CD14-positive monocyte (primary cell): Measurements from ENCODE around the gene C18orf63. TPM values are rescaled to one million over a fixed set of nuclear protein-coding genes. Genes with fewer than 3 reads are reported as not detected.

Experiments used
- DNase-seq, 3 donors: peaks; one replicate each; pipeline ENCODE4 v3.0.0-alpha.2; 2011 to 2022
- H2AFZ ChIP-seq: 2 replicates; pipeline ENCODE4 v1.6.0; 2012; ENCODE audit warnings: mild to moderate bottlenecking, low read depth, low read length, inconsistent platforms; ENCODE audit not compliant: insufficient read depth, poor library complexity, severe bottlenecking
- H3K27ac ChIP-seq, 2 donors: 1 replicate in 1 of 2; 2 replicates in 1 of 2; pipeline ENCODE4 v1.5.1; 2012 to 2013; ENCODE audit warnings: low read length in 2 of 2, control low read depth in 1 of 2, inconsistent platforms in 1 of 2, low read depth in 1 of 2, mild to moderate bottlenecking in 1 of 2
- H3K27me3 ChIP-seq, 2 donors: one replicate each; pipeline versions ENCODE4 v1.6.0 to v1.6.1; 2011 to 2013; ENCODE audit warnings: low read length in 2 of 2; ENCODE audit not compliant: control insufficient read depth in 2 of 2, insufficient read depth in 2 of 2
- H3K36me3 ChIP-seq, 2 donors: replicated peaks in 1 of 2; 1 replicate in 1 of 2; 2 replicates in 1 of 2; pipeline versions ENCODE4 v1.5.1 to v1.6.1; 2012 to 2013; ENCODE audit warnings: low read length in 2 of 2, control low read depth in 1 of 2, inconsistent platforms in 1 of 2, mild to moderate bottlenecking in 1 of 2; ENCODE audit not compliant: insufficient read depth in 2 of 2, control insufficient read depth in 1 of 2
- H3K4me1 ChIP-seq, 2 donors: 1 replicate in 1 of 2; 2 replicates in 1 of 2; pipeline versions ENCODE4 v1.5.1 to v1.6.1; 2012 to 2013; ENCODE audit warnings: low read length in 2 of 2, control low read depth in 1 of 2, inconsistent platforms in 1 of 2, mild to moderate bottlenecking in 1 of 2, moderate library complexity in 1 of 2; ENCODE audit not compliant: insufficient read depth in 2 of 2, control insufficient read depth in 1 of 2
- H3K4me2 ChIP-seq: replicated peaks from 2 replicates; pipeline ENCODE3; 2012; ENCODE audit warnings: low read length, moderate library complexity, mild to moderate bottlenecking; ENCODE audit not compliant: poor library complexity, severe bottlenecking; ENCODE audit errors: extremely low read depth
- H3K4me3 ChIP-seq, 3 experiments: fragments of 200-600 bp in 1 of 3; sonication (generic) in 1 of 3; replicated peaks in 1 of 3; 1 replicate in 2 of 3; 2 replicates in 1 of 3; pipeline ENCODE4 v1.5.1; 2011 to 2013; ENCODE audit warnings: low read length in 3 of 3, mild to moderate bottlenecking in 3 of 3, control low read depth in 2 of 3, low read depth in 2 of 3, inconsistent platforms in 1 of 3, moderate library complexity in 1 of 3
- H3K79me2 ChIP-seq: 2 replicates; pipeline ENCODE4 v1.6.0; 2012; ENCODE audit warnings: mild to moderate bottlenecking, control low read depth, inconsistent platforms, low read length, moderate library complexity; ENCODE audit not compliant: insufficient read depth
- H3K9ac ChIP-seq: 2 replicates; pipeline ENCODE4 v1.6.0; 2017; ENCODE audit warnings: low read length, mild to moderate bottlenecking; ENCODE audit not compliant: insufficient read depth, poor library complexity, severe bottlenecking
- H3K9me3 ChIP-seq, 2 donors: replicated peaks in 1 of 2; 1 replicate in 1 of 2; 2 replicates in 1 of 2; pipeline versions ENCODE4 v1.5.1 to v1.6.1; 2012 to 2013; ENCODE audit warnings: low read length in 2 of 2, control low read depth in 1 of 2; ENCODE audit not compliant: control insufficient read depth in 1 of 2, insufficient read depth in 1 of 2
- H4K20me1 ChIP-seq: 2 replicates; pipeline ENCODE4 v1.6.0; 2012; ENCODE audit warnings: mild to moderate bottlenecking, low read length, control low read depth, moderate library complexity; ENCODE audit not compliant: insufficient read depth
- H3K27ac Mint-ChIP-seq, 7 donors: one replicate each; pipeline ENCODE4 v1.8.0; 2020; ENCODE audit warnings: mild to moderate bottlenecking in 7 of 7, mixed read lengths in 7 of 7, moderate library complexity in 6 of 7, inconsistent platforms in 2 of 7
- H3K27me3 Mint-ChIP-seq, 3 donors: one replicate each; pipeline ENCODE4 v1.8.0; 2021 to 2022; ENCODE audit warnings: low read depth in 3 of 3, mild to moderate bottlenecking in 3 of 3, mixed read lengths in 3 of 3, moderate library complexity in 3 of 3, inconsistent platforms in 1 of 3
- H3K36me3 Mint-ChIP-seq, 2 donors: one replicate each; pipeline ENCODE4 v1.8.0; 2020; ENCODE audit warnings: mixed read lengths in 2 of 2, inconsistent platforms in 1 of 2, mild to moderate bottlenecking in 1 of 2
- H3K4me1 Mint-ChIP-seq: one replicate; pipeline ENCODE4 v1.8.0; 2020; ENCODE audit warnings: mild to moderate bottlenecking, mixed read lengths
- H3K4me3 Mint-ChIP-seq, 2 donors: one replicate each; pipeline ENCODE4 v1.8.0; 2020; ENCODE audit warnings: mild to moderate bottlenecking in 2 of 2, mixed read lengths in 2 of 2, moderate library complexity in 1 of 2
- H3K9me3 Mint-ChIP-seq, 7 donors: one replicate each; pipeline ENCODE4 v1.8.0; 2020 to 2022; ENCODE audit warnings: mixed read lengths in 7 of 7, mild to moderate bottlenecking in 6 of 7, moderate library complexity in 6 of 7, inconsistent platforms in 2 of 7
- WGBS: methylation state at CpG from one replicate; pipeline ENCODE4 v1.1.5; 2013; ENCODE audit warnings: missing lambda C conversion rate; ENCODE audit not compliant: insufficient coverage; 5-methylcytosine and 5-hydroxymethylcytosine counted together
- intact Hi-C, 2 donors: fragments of 100-400 bp; cut with micrococcal nuclease; formaldehyde crosslinking; loops; one replicate each; pipeline versions ENCODE4 v1.15.0 to v1.15.1; 2023
- polyA plus RNA-seq, 3 donors: library from polyadenylated mRNA; depleted of rRNA in 1 of 3; unstranded in 2 of 3; stranded (reverse) in 1 of 3; fragments of 300-500 nt in 2 of 3; fragments of >200 nt in 1 of 3; fragmentation: Illumina TruSeq in 2 of 3; gene quantifications; 1 replicate in 2 of 3; 2 replicates in 1 of 3; pipeline ENCODE4 v1.2.3, GENCODE V29; 2012 to 2021
- TF ChIP-seq, protein P1 (sequence below): fragments of 200-600 bp; IDR thresholded peaks from one replicate; pipeline ENCODE4 v1.8.0; 2022; ENCODE audit warnings: antibody characterized with exemption, mild to moderate bottlenecking

Gene C18orf63
- polyA plus RNA-seq, 3 donors, result not detected

GRCh38 chr18:74276609-74277008 lies 39.0 kb upstream of the C18orf63 start:
- DNase-seq, result no peak
- H3K27me3 ChIP-seq, result no peaks in the 10 kb centered on the region
- H3K4me3 ChIP-seq, result no peak overlapping the region
- intact Hi-C loops, result no loop called here
- no peaks in the 10 kb centered on the region for H3K9me3 ChIP-seq
- no peak overlapping the region for H3K9ac ChIP-seq
- Mint-ChIP-seq H3K4me1 (peaks cover 4% of the 10 kb centered on the region), H3K36me3 (peaks cover 3 to 10% of the 10 kb centered on the region in 2 donors), H3K27ac (no peak overlapping the region), H3K4me3 (no peak overlapping the region), H3K9me3 (peaks cover 0 to 2% (median 0%) of the 10 kb centered on the region in 7 donors), H3K27me3 (no peaks in the 10 kb centered on the region)
- H3K4me2 ChIP-seq, result no peak overlapping the region
- H3K36me3 ChIP-seq, result no peaks in the 10 kb centered on the region
- TF ChIP-seq, protein P1, sequence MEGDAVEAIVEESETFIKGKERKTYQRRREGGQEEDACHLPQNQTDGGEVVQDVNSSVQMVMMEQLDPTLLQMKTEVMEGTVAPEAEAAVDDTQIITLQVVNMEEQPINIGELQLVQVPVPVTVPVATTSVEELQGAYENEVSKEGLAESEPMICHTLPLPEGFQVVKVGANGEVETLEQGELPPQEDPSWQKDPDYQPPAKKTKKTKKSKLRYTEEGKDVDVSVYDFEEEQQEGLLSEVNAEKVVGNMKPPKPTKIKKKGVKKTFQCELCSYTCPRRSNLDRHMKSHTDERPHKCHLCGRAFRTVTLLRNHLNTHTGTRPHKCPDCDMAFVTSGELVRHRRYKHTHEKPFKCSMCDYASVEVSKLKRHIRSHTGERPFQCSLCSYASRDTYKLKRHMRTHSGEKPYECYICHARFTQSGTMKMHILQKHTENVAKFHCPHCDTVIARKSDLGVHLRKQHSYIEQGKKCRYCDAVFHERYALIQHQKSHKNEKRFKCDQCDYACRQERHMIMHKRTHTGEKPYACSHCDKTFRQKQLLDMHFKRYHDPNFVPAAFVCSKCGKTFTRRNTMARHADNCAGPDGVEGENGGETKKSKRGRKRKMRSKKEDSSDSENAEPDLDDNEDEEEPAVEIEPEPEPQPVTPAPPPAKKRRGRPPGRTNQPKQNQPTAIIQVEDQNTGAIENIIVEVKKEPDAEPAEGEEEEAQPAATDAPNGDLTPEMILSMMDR, result no peak
- no peaks in the 10 kb centered on the region for H3K79me2 ChIP-seq
- no peaks in the 10 kb centered on the region for H4K20me1 ChIP-seq
- no peak overlapping the region for H2AFZ ChIP-seq
- no peak overlapping the region for H3K27ac ChIP-seq
- H3K4me1 ChIP-seq, result no peaks in the 10 kb centered on the region
- WGBS, result 100% methylated on average over 3 of the region's 10 CpGs

- intact Hi-C loops, result no loop called here
- Mint-ChIP-seq H3K9me3 (peaks cover 0 to 2% (median 0%) of the 10 kb centered on the region in 7 donors), H3K36me3 (peaks cover 3 to 10% of the 10 kb centered on the region in 2 donors), H3K4me3 (no peak overlapping the region), H3K27me3 (no peaks in the 10 kb centered on the region), H3K4me1 (peaks cover 11% of the 10 kb centered on the region), H3K27ac (peak overlapping the region in 1 of 7 donors; percentile 52)
- Histone ChIP-seq H3K27me3 (no peaks in the 10 kb centered on the region), H3K4me1 (peaks cover 4 to 6% of the 10 kb centered on the region in 2 donors), H2AFZ (no peak overlapping the region), H3K36me3 (no peaks in the 10 kb centered on the region), H3K79me2 (no peaks in the 10 kb centered on the region), H3K4me2 (no peak overlapping the region), H3K9ac (no peak overlapping the region), H3K9me3 (no peaks in the 10 kb centered on the region), H3K27ac (no peak overlapping the region), H4K20me1 (no peaks in the 10 kb centered on the region), H3K4me3 (no peak overlapping the region)
- WGBS, result 89% methylated on average over 2 of the region's 2 CpGs
- no peak for DNase-seq
- TF ChIP-seq, protein P1, result no peak
These were observed 38.3 kb upstream of the C18orf63 start for GRCh38 chr18:74277296-74277695.
